ENCODE measurements around the gene LHFPL3.

The LHFPL3 gene

GRCh38 chr7:104775531-104775930, 447.1 kb downstream of the LHFPL3 start:
- no peak for TF ChIP-seq TCF12 (IDR thresholded peaks at IDR 0.05; ENCODE audit: low read depth)
- no peak for TF ChIP-seq FOXM1 (IDR thresholded peaks at IDR 0.05; ENCODE audit: borderline replicate concordance, low read depth)
- TF ChIP-seq REST (IDR thresholded peaks at IDR 0.05; ENCODE audit: low read depth) = no peak
- no peak for TF ChIP-seq CREB1 (IDR thresholded peaks at IDR 0.05; ENCODE audit: low read depth)
- TF ChIP-seq TAF1 (IDR thresholded peaks at IDR 0.05; ENCODE audit: low read depth) = no peak
- no peak for TF ChIP-seq EP300 (IDR thresholded peaks at IDR 0.05; ENCODE audit: borderline replicate concordance)
- TF ChIP-seq ZBTB7A (IDR thresholded peaks at IDR 0.05; ENCODE audit: low read depth) = no peak
- TF ChIP-seq, protein P1, sequence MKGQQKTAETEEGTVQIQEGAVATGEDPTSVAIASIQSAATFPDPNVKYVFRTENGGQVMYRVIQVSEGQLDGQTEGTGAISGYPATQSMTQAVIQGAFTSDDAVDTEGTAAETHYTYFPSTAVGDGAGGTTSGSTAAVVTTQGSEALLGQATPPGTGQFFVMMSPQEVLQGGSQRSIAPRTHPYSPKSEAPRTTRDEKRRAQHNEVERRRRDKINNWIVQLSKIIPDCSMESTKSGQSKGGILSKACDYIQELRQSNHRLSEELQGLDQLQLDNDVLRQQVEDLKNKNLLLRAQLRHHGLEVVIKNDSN (IDR thresholded peaks at IDR 0.05) = no peak
- no peak for TF ChIP-seq EGR1 (IDR thresholded peaks at IDR 0.05)
- TF ChIP-seq TEAD4 (IDR thresholded peaks at IDR 0.05) = no peak
- no peak for TF ChIP-seq NFIC (IDR thresholded peaks at IDR 0.05)
- no peak for TF ChIP-seq CEBPB (IDR thresholded peaks at IDR 0.05)
- TF ChIP-seq RAD21 (IDR thresholded peaks at IDR 0.05; ENCODE audit: low read depth) = no peak
- TF ChIP-seq MAX (IDR thresholded peaks at IDR 0.05) = no peak
- TF ChIP-seq YY1 (IDR thresholded peaks at IDR 0.05; ENCODE audit: low read depth) = no peak

DNA sequence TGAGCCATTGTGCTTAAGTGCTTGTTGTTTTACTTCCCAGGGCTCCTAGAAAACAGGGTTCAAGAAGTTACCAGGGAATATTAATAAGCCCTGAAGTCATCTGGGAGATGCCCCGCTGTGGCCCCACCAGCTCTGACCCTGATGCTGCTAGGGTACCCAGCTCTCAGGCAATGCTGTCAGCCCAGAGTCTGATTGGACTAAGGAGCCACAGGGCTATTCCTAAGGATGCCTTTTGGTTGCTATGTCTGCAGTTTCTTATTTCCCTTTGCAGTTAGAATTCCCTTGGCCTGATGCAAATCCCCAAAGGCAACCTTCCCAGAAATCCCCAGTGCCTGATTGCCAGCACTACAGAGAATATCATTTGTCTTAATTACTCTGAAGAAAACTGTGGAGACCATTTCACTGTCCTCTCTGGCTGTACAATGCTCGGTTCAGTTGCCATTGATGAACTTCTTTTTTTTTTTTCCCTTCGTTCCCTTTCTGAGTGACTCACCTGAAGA, 448.9 kb downstream of the LHFPL3 start:
- no peak for TF ChIP-seq EP300 (IDR thresholded peaks at IDR 0.05; ENCODE audit: borderline replicate concordance)
- no peak for TF ChIP-seq TAF1 (IDR thresholded peaks at IDR 0.05; ENCODE audit: low read depth)
- TF ChIP-seq YY1 (IDR thresholded peaks at IDR 0.05; ENCODE audit: low read depth) = no peak
- TF ChIP-seq CREB1 (IDR thresholded peaks at IDR 0.05; ENCODE audit: low read depth) = no peak
- no peak for TF ChIP-seq TEAD4 (IDR thresholded peaks at IDR 0.05)
- TF ChIP-seq, protein P1 (IDR thresholded peaks at IDR 0.05) = no peak
- no peak for TF ChIP-seq CEBPB (IDR thresholded peaks at IDR 0.05)
- no peak for TF ChIP-seq MAX (IDR thresholded peaks at IDR 0.05)
- TF ChIP-seq ZBTB7A (IDR thresholded peaks at IDR 0.05; ENCODE audit: low read depth) = no peak
- TF ChIP-seq REST (IDR thresholded peaks at IDR 0.05; ENCODE audit: low read depth) = no peak
- TF ChIP-seq TCF12 (IDR thresholded peaks at IDR 0.05; ENCODE audit: low read depth) = no peak
- no peak for TF ChIP-seq RAD21 (IDR thresholded peaks at IDR 0.05; ENCODE audit: low read depth)
- TF ChIP-seq NFIC (IDR thresholded peaks at IDR 0.05) = no peak
- no peak for TF ChIP-seq FOXM1 (IDR thresholded peaks at IDR 0.05; ENCODE audit: borderline replicate concordance, low read depth)
- TF ChIP-seq EGR1 (IDR thresholded peaks at IDR 0.05) = no peak

- TF ChIP-seq TEAD4 (IDR thresholded peaks at IDR 0.05) (no peak), CEBPB (IDR thresholded peaks at IDR 0.05) (no peak), TAF1 (IDR thresholded peaks at IDR 0.05; ENCODE audit: low read depth) (no peak), ZBTB7A (IDR thresholded peaks at IDR 0.05; ENCODE audit: low read depth) (no peak)
- TF ChIP-seq, protein P1 (IDR thresholded peaks at IDR 0.05) = no peak
Observed at GRCh38 chr7:104779888-104780287, 451.5 kb downstream of the LHFPL3 start.

GRCh38 chr7:104784686-104785085, 456.3 kb downstream of the LHFPL3 start:
- TF ChIP-seq TEAD4 (IDR thresholded peaks at IDR 0.05) = no peak
- no peak for TF ChIP-seq EP300 (IDR thresholded peaks at IDR 0.05; ENCODE audit: borderline replicate concordance)

DNA sequence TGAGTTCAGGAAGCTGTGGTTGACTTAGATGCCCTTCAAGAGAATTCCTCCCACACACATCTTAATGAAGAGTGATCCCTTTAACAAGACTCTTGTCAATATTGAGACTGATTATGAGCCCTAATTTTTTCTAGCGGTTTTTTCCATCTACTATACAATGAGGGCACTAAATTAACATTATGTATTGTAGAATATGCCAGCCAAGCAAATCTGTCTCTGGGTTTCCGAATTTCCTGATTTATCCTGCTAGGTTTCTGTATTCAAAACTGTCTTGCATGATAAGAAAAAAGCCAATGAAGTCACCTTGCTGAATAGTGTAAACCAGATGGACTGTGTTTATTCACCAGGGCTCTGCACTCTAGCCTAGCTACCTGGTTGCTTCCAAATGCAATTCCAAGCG, 461.4 kb downstream of the LHFPL3 start:
- TF ChIP-seq TEAD4 (IDR thresholded peaks at IDR 0.05) (no peak), TAF1 (IDR thresholded peaks at IDR 0.05; ENCODE audit: low read depth) (no peak), TCF12 (IDR thresholded peaks at IDR 0.05; ENCODE audit: low read depth) (no peak), REST (IDR thresholded peaks at IDR 0.05; ENCODE audit: low read depth) (no peak), YY1 (IDR thresholded peaks at IDR 0.05; ENCODE audit: low read depth) (no peak)
- TF ChIP-seq, protein P1 (IDR thresholded peaks at IDR 0.05) = no peak

All from Ishikawa (cell line).